Osteoblast (primary cell): ENCODE data around the gene DPPA2. TPM values are rescaled to one million over a fixed set of nuclear protein-coding genes. Genes with fewer than 3 reads are reported as not detected.

ENCODE experiments used
- DNase-seq: peaks from one replicate; pipeline ENCODE4 v3.0.0; 2011; ENCODE audit warnings: low spot score, mixed read lengths; ENCODE audit not compliant: insufficient read length; ENCODE audit errors: missing footprints
- H2AFZ ChIP-seq: 2 replicates; pipeline ENCODE4 v1.6.0; 2011; ENCODE audit warnings: mild to moderate bottlenecking, low read length
- H3K27ac ChIP-seq: 2 replicates; pipeline ENCODE4 v1.5.1; 2011; ENCODE audit warnings: mild to moderate bottlenecking, low read depth, low read length, moderate library complexity
- H3K27me3 ChIP-seq: 2 replicates; pipeline ENCODE4 v1.6.0; 2012; ENCODE audit warnings: mild to moderate bottlenecking, control low read depth, inconsistent platforms, low read length, moderate library complexity; ENCODE audit not compliant: insufficient read depth
- H3K36me3 ChIP-seq: 2 replicates; pipeline ENCODE4 v1.5.1; 2011; ENCODE audit warnings: mild to moderate bottlenecking, low read length, control low read depth, moderate library complexity; ENCODE audit not compliant: insufficient read depth
- H3K4me1 ChIP-seq: 2 replicates; pipeline ENCODE4 v1.5.1; 2011; ENCODE audit warnings: mild to moderate bottlenecking, low read length, control low read depth, moderate library complexity; ENCODE audit not compliant: insufficient read depth
- H3K4me2 ChIP-seq: 2 replicates; pipeline ENCODE4 v1.6.0; 2011; ENCODE audit warnings: mild to moderate bottlenecking, low read length; ENCODE audit not compliant: insufficient read depth
- H3K4me3 ChIP-seq: fragments of 200-600 bp; sonication (generic); 3 replicates; pipeline ENCODE4 v1.5.1; 2012; ENCODE audit warnings: mild to moderate bottlenecking, low read length, inconsistent platforms; ENCODE audit not compliant: insufficient read depth
- H3K79me2 ChIP-seq: 2 replicates; pipeline ENCODE4 v1.6.0; 2012; ENCODE audit warnings: mild to moderate bottlenecking, low read length, control low read depth, inconsistent platforms; ENCODE audit not compliant: insufficient read depth
- H3K9me3 ChIP-seq: 2 replicates; pipeline ENCODE4 v1.5.1; 2011; ENCODE audit warnings: low read depth, low read length, control low read depth
- H4K20me1 ChIP-seq: 2 replicates; pipeline ENCODE4 v1.6.0; 2012; ENCODE audit warnings: mild to moderate bottlenecking, low read length, control low read depth; ENCODE audit not compliant: insufficient read depth
- CTCF ChIP-seq: IDR thresholded peaks from 2 replicates; pipeline ENCODE4 v1.5.1; 2011; ENCODE audit warnings: mild to moderate bottlenecking, low read depth, low read length, moderate library complexity; ENCODE audit errors: extremely low read depth
- total RNA-seq: library from RNA; depleted of rRNA; stranded (reverse); fragments of >200 nt; gene quantifications from 2 replicates; pipeline ENCODE4 v1.2.3, GENCODE V29; 2012

DPPA2 gene
- total RNA-seq, 1 donor = not detected

- no peak overlapping the region for H3K4me3 ChIP-seq
- no peak for DNase-seq
- no peak overlapping the region for H3K27ac ChIP-seq
- no peaks in the 10 kb centered on the region for H3K27me3 ChIP-seq
- no peaks in the 10 kb centered on the region for H3K4me1 ChIP-seq
- TF ChIP-seq CTCF = no peak
- H3K4me2 ChIP-seq = no peak overlapping the region
- H3K79me2 ChIP-seq = no peaks in the 10 kb centered on the region
- no peaks in the 10 kb centered on the region for H3K9me3 ChIP-seq
- no peaks in the 10 kb centered on the region for H4K20me1 ChIP-seq
- no peaks in the 10 kb centered on the region for H3K36me3 ChIP-seq
- no peak overlapping the region for H2AFZ ChIP-seq
Measured at GRCh38 chr3:109325109-109325508, 8.8 kb upstream of the DPPA2 start.

GRCh38 chr3:109313061-109313460, 3.3 kb downstream of the DPPA2 start:
- no peak for TF ChIP-seq CTCF
- no peak overlapping the region for H3K4me2 ChIP-seq
- no peak for DNase-seq
- H3K4me3 ChIP-seq = no peak overlapping the region
- H2AFZ ChIP-seq = no peak overlapping the region
- no peaks in the 10 kb centered on the region for H3K9me3 ChIP-seq
- no peaks in the 10 kb centered on the region for H3K4me1 ChIP-seq
- no peaks in the 10 kb centered on the region for H3K27me3 ChIP-seq
- no peaks in the 10 kb centered on the region for H3K79me2 ChIP-seq
- H3K36me3 ChIP-seq = no peaks in the 10 kb centered on the region
- H4K20me1 ChIP-seq = no peaks in the 10 kb centered on the region
- no peak overlapping the region for H3K27ac ChIP-seq

- DNase-seq = no peak
- TF ChIP-seq CTCF = no peak
- no peak overlapping the region for H2AFZ ChIP-seq
- H3K36me3 ChIP-seq = no peaks in the 10 kb centered on the region
- no peaks in the 10 kb centered on the region for H3K27me3 ChIP-seq
- no peak overlapping the region for H3K27ac ChIP-seq
- no peak overlapping the region for H3K4me2 ChIP-seq
- H3K79me2 ChIP-seq = no peaks in the 10 kb centered on the region
- H3K4me1 ChIP-seq = no peaks in the 10 kb centered on the region
- no peaks in the 10 kb centered on the region for H4K20me1 ChIP-seq
- no peak overlapping the region for H3K4me3 ChIP-seq
- no peaks in the 10 kb centered on the region for H3K9me3 ChIP-seq
Measured at GRCh38 chr3:109297496-109297895, 18.8 kb downstream of the DPPA2 start.

GRCh38 chr3:109284071-109284470, 32.2 kb downstream of the DPPA2 start:
- TF ChIP-seq CTCF = no peak

More at GRCh38 chr3:109284071-109284470, 32.2 kb downstream of the DPPA2 start:
- Histone ChIP-seq H3K4me1 (no peaks in the 10 kb centered on the region), H2AFZ (no peak overlapping the region), H3K27ac (no peak overlapping the region), H3K27me3 (no peaks in the 10 kb centered on the region), H3K4me2 (no peak overlapping the region), H3K36me3 (no peaks in the 10 kb centered on the region), H3K9me3 (no peaks in the 10 kb centered on the region), H4K20me1 (no peaks in the 10 kb centered on the region), H3K79me2 (no peaks in the 10 kb centered on the region), H3K4me3 (no peak overlapping the region)
- DNase-seq = no peak
